K562 (cell line): ENCODE results near the gene F12. TPM values are rescaled to one million over a fixed set of nuclear protein-coding genes. Genes with fewer than 3 reads are reported as not detected.

Source experiments
- ARHGAP35 ChIP-seq: fragments of 450-650 bp; IDR thresholded peaks from 2 replicates; pipeline ENCODE4 v1.6.1; 2018; ENCODE audit not compliant: partially characterized antibody
- FOXA3 ChIP-seq, 2 experiments: fragments of 450-650 bp in 1 of 2; sonication (generic) in 1 of 2; formaldehyde crosslinking; IDR thresholded peaks in 1 of 2; conservative IDR thresholded peaks in 1 of 2; 2 replicates each; pipeline versions ENCODE4 v1.4.0 to v1.8.0; 2020 to 2022; ENCODE audit warnings: mild to moderate bottlenecking in 2 of 2, missing genetic modification reagents in 1 of 2
- JUNB ChIP-seq: fragments of 450-650 bp; formaldehyde crosslinking; conservative IDR thresholded peaks from 2 replicates; pipeline ENCODE4 v1.4.0; 2020; ENCODE audit warnings: mild to moderate bottlenecking
- KLF13 ChIP-seq: fragments of 450-650 bp; IDR thresholded peaks from 2 replicates; pipeline ENCODE4 v1.6.1; 2016; ENCODE audit warnings: missing genetic modification characterization, low read depth, mild to moderate bottlenecking, missing compliant biosample characterization, moderate library complexity, borderline replicate concordance
- MAFG ChIP-seq: fragments of 450-650 bp; conservative IDR thresholded peaks from 2 replicates; pipeline ENCODE4 v1.6.1; 2016; ENCODE audit warnings: missing genetic modification characterization, missing compliant biosample characterization
- MYC ChIP-seq, 2 experiments: fragments of 250-450 bp in 1 of 2; sonication (Bioruptor Pico) in 1 of 2; IDR thresholded peaks; 2 replicates each; pipeline versions ENCODE4 v1.5.1 to v1.6.1; 2012 to 2021; ENCODE audit warnings: low read depth in 2 of 2, borderline replicate concordance in 1 of 2, improper control_type of control experiment in 1 of 2, low read length in 1 of 2, mild to moderate bottlenecking in 1 of 2, moderate library complexity in 1 of 2
- SNRNP70 ChIP-seq: fragments of 200-400 bp; formaldehyde crosslinking; optimal IDR thresholded peaks from 2 replicates; pipeline ENCODE3; 2017; ENCODE audit warnings: low read depth, low read length
- ZFP30 ChIP-seq: fragments of 250-450 bp; sonication (Bioruptor Pico); IDR thresholded peaks from 2 replicates; pipeline ENCODE4 v1.8.0; 2022; ENCODE audit warnings: moderate library complexity, mild to moderate bottlenecking, inconsistent platforms, borderline replicate concordance
- ZNF431 ChIP-seq: sonication (generic); formaldehyde crosslinking; IDR thresholded peaks from 2 replicates; pipeline ENCODE4 v1.8.0; 2022; ENCODE audit warnings: mild to moderate bottlenecking, missing genetic modification reagents
- ZNF695 ChIP-seq: fragments of 450-650 bp; formaldehyde crosslinking; IDR thresholded peaks from 2 replicates; pipeline ENCODE4 v1.4.0; 2020; ENCODE audit warnings: mild to moderate bottlenecking, moderate library complexity
- polyA plus RNA-seq, 8 experiments: library from polyadenylated mRNA; depleted of rRNA in 4 of 8; stranded (reverse) in 5 of 8; unstranded in 3 of 8; fragments of >200 nt; fragmentation: Nextera tagmentation in 2 of 8; fragmentation: Illumina TruSeq in 1 of 8; extraction: Ambion mirVana in 2 of 8; extraction: Trizol in 1 of 8; gene quantifications; 2 replicates each; pipeline versions ENCODE4 v1.2.1 to v1.2.3, GENCODE V29; 2011 to 2014; ENCODE audit warnings: inconsistent platforms in 1 of 8, missing spikeins in 1 of 8
- total RNA-seq, 7 experiments: library from RNA; depleted of rRNA in 6 of 7; stranded (reverse); fragments of >200 nt in 6 of 7; fragmentation: Illumina TruSeq in 2 of 7; extraction: Trizol in 2 of 7; gene quantifications; 2 replicates each; pipeline versions ENCODE4 v1.2.1 to v1.2.3, GENCODE V29; 2011 to 2021; ENCODE audit warnings: low replicate concordance in 1 of 7
- TF ChIP-seq, protein P1 (sequence below): fragments of 450-650 bp; IDR thresholded peaks from 2 replicates; pipeline ENCODE4 v1.6.1; 2016; ENCODE audit warnings: antibody characterized with exemption
- TF ChIP-seq, protein P2 (sequence below), 2 experiments: fragments of 450-650 bp in 1 of 2; IDR thresholded peaks; 2 replicates each; pipeline ENCODE4 v1.6.1; 2011 to 2017; ENCODE audit warnings: low read depth in 2 of 2, antibody characterized with exemption in 1 of 2, borderline replicate concordance in 1 of 2, low read length in 1 of 2, mild to moderate bottlenecking in 1 of 2, mixed read lengths in 1 of 2; ENCODE audit not compliant: control insufficient read depth in 1 of 2
- TF ChIP-seq, protein P3 (sequence below): conservative IDR thresholded peaks from 2 replicates; pipeline ENCODE4 v1.6.1; 2011; ENCODE audit warnings: low read depth, mild to moderate bottlenecking, low read length; ENCODE audit not compliant: control insufficient read depth

Gene F12
- total and polyA plus RNA-seq, 9 of the 15 experiments (the other 6 are each of a cell fraction or from before 2014, with no cell fraction given) = 0.59 to 18.3 (median 3.6) TPM

DNA sequence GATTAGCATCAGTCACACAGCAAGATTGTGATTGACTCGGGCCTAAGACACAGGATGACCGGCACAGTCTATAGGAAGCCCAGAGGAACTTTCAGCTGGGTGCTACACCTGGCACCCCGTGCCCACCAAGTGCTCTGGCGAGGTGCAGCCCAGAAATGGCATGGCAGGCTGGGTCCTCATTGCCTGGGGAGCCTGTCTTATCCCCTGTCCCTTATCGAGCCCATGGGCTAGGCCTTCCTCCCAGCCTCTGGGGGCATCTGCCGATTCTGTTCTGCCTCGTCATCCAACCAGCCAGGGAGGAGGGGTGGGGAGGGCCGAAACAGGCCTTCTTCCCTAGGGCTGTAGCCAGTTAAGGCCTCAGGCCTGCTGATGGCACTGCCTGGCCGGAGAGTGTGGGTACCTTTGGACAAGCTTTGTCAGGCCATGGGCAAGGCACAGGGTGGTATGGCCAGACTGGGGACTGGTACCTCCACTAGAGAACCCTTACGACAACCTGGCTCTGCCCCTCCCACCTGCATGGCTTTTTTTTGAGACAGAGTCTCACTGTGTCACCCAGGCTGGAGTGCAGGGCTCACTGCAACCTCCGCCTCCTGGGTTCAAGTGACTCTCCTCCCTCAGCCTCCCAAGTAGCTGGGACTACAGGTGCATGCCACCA lies 18.7 kb upstream of the F12 start (continued):
- no peak for TF ChIP-seq JUNB (CRISPR knock-in tag)
- peak; percentile 56 for TF ChIP-seq MYC (IDR thresholded peaks at IDR 0.05; ENCODE audit: low read depth, low read length)
- TF ChIP-seq MYC (CRISPR knock-in tag; IDR thresholded peaks at IDR 0.05; ENCODE audit: borderline replicate concordance, low read depth) = no peak
- no peak for TF ChIP-seq ZNF695
- 0 out of 2 replicates have a peak, but pooled peaks have one; percentile 0 for TF ChIP-seq ZNF431 (CRISPR knock-in tag)
- TF ChIP-seq FOXA3 (CRISPR knock-in tag; conservative IDR thresholded peaks at IDR 0.05 in 1 of 2, IDR thresholded peaks at IDR 0.05 in 1 of 2) = no peak
- TF ChIP-seq, protein P1, sequence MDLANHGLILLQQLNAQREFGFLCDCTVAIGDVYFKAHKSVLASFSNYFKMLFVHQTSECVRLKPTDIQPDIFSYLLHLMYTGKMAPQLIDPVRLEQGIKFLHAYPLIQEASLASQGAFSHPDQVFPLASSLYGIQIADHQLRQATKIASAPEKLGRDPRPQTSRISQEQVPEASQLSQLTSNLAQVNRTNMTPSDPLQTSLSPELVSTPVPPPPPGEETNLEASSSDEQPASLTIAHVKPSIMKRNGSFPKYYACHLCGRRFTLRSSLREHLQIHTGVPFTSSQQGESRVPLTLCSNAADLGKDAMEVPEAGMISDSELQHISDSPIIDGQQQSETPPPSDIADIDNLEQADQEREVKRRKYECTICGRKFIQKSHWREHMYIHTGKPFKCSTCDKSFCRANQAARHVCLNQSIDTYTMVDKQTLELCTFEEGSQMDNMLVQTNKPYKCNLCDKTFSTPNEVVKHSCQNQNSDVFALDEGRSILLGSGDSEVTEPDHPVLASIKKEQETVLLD = peak; percentile 54; the same call in 1 of the 2 replicates
- TF ChIP-seq, protein P2, sequence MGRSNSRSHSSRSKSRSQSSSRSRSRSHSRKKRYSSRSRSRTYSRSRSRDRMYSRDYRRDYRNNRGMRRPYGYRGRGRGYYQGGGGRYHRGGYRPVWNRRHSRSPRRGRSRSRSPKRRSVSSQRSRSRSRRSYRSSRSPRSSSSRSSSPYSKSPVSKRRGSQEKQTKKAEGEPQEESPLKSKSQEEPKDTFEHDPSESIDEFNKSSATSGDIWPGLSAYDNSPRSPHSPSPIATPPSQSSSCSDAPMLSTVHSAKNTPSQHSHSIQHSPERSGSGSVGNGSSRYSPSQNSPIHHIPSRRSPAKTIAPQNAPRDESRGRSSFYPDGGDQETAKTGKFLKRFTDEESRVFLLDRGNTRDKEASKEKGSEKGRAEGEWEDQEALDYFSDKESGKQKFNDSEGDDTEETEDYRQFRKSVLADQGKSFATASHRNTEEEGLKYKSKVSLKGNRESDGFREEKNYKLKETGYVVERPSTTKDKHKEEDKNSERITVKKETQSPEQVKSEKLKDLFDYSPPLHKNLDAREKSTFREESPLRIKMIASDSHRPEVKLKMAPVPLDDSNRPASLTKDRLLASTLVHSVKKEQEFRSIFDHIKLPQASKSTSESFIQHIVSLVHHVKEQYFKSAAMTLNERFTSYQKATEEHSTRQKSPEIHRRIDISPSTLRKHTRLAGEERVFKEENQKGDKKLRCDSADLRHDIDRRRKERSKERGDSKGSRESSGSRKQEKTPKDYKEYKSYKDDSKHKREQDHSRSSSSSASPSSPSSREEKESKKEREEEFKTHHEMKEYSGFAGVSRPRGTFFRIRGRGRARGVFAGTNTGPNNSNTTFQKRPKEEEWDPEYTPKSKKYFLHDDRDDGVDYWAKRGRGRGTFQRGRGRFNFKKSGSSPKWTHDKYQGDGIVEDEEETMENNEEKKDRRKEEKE (IDR thresholded peaks at IDR 0.05; ENCODE audit: borderline replicate concordance in 1 of 2, control insufficient read depth in 1 of 2, low read depth in 2 of 2, low read length in 1 of 2) = 0 out of 4 replicates have a peak, but pooled peaks of 1 of the 2 experiments have one; percentile 21
- TF ChIP-seq MAFG (tag) = peak; percentile 90
- TF ChIP-seq, protein P3, sequence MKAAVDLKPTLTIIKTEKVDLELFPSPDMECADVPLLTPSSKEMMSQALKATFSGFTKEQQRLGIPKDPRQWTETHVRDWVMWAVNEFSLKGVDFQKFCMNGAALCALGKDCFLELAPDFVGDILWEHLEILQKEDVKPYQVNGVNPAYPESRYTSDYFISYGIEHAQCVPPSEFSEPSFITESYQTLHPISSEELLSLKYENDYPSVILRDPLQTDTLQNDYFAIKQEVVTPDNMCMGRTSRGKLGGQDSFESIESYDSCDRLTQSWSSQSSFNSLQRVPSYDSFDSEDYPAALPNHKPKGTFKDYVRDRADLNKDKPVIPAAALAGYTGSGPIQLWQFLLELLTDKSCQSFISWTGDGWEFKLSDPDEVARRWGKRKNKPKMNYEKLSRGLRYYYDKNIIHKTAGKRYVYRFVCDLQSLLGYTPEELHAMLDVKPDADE = 0 out of 2 replicates have a peak, but pooled peaks have one; percentile 49
- TF ChIP-seq ZFP30 = no peak
- peak; percentile 12; the same call in 1 of the 2 replicates for TF ChIP-seq KLF13 (tag)
- no peak for TF ChIP-seq SNRNP70
- no peak for TF ChIP-seq ARHGAP35
